ENCODE measurements around the gene RAD51B.

DNA sequence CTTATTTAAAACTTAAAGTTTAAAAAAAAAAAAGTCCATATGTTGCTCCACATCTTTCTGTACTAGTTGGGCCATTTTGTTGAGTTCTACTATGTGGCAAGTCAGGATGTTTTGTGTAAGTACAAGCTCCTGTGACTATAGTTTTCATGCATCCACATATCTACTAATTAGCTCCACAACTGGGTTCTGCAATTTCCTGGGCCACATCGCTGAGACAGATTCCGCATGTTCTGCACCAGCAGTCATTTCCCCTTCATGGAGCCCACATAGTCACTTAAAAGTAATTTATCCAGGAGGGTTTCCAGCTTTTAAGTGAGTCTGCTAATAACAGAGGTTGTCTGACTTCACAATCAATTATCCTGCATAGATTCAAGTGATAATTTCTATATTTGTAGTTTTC is 511.8 kb downstream of the RAD51B start:
- TF ChIP-seq POLR2A (IDR thresholded peaks at IDR 0.05), result no peak
- TF ChIP-seq, protein P1, sequence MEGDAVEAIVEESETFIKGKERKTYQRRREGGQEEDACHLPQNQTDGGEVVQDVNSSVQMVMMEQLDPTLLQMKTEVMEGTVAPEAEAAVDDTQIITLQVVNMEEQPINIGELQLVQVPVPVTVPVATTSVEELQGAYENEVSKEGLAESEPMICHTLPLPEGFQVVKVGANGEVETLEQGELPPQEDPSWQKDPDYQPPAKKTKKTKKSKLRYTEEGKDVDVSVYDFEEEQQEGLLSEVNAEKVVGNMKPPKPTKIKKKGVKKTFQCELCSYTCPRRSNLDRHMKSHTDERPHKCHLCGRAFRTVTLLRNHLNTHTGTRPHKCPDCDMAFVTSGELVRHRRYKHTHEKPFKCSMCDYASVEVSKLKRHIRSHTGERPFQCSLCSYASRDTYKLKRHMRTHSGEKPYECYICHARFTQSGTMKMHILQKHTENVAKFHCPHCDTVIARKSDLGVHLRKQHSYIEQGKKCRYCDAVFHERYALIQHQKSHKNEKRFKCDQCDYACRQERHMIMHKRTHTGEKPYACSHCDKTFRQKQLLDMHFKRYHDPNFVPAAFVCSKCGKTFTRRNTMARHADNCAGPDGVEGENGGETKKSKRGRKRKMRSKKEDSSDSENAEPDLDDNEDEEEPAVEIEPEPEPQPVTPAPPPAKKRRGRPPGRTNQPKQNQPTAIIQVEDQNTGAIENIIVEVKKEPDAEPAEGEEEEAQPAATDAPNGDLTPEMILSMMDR (IDR thresholded peaks at IDR 0.05), result no peak

All from thyroid gland (tissue), 4 donors.